HCT116 (cell line): Measurements from ENCODE around the gene EFEMP2. TPM values are rescaled to one million over a fixed set of nuclear protein-coding genes. Genes with fewer than 3 reads are reported as not detected.

Experiments used
- ATAC-seq: fragments of 200-7000 bp; cut with Tn5 transposase; 2 replicates; pipeline ENCODE4 v1.9.1; 2020; ENCODE audit warnings: mild to moderate bottlenecking, moderate library complexity
- BruUV-seq: library from RNA; stranded (reverse); fragments of 400-500 nt; replicated peaks from 2 replicates; lab custom pipeline; 2021; lab: Mats Ljungman, UMichigan
- CTCF ChIA-PET: fragments of 300-600 bp; sonication (Branson Sonifier 250); formaldehyde crosslinking; loops from one replicate; lab custom pipeline; 2021; ENCODE audit warnings: antibody characterized with exemption; lab: Charles Lee
- POLR2A ChIA-PET: fragments of 300-600, 350-600 bp; sonication (Branson Sonifier 250); formaldehyde crosslinking; loops from one replicate; lab custom pipeline; 2021; ENCODE audit warnings: antibody characterized with exemption; lab: Charles Lee
- RAD21 ChIA-PET, 2 experiments: fragments of 300-600 bp; sonication (Branson Sonifier 250); formaldehyde crosslinking; loops; one replicate each; lab custom pipeline; 2023; ENCODE audit warnings: low total read pairs in 2 of 2; ENCODE audit not compliant: uncharacterized antibody in 2 of 2, unreplicated experiment in 2 of 2, low non-redundant PET in 1 of 2; lab: Charles Lee
- DNase-seq: peaks from one replicate; pipeline ENCODE4 v3.0.0-alpha.2; 2010; ENCODE audit warnings: low read depth, low spot score
- H2AFZ ChIP-seq: fragments of 200-600 bp; shearing (Covaris generic), sonication (generic); 2 replicates; pipeline ENCODE4 v1.6.1; 2017; ENCODE audit warnings: low read depth, mixed run types, mixed read lengths, antibody characterized with exemption, low read length; ENCODE audit not compliant: poor library complexity, severe bottlenecking
- H3K27ac ChIP-seq: 2 replicates; pipeline ENCODE4 v1.5.1; 2012; ENCODE audit warnings: low read depth, low read length
- H3K27me3 ChIP-seq: fragments of 200-600 bp; sonication (generic); 2 replicates; pipeline ENCODE4 v1.6.1; 2016; ENCODE audit warnings: mixed run types, low read length, mixed read lengths; ENCODE audit not compliant: insufficient read depth
- H3K36me3 ChIP-seq, 2 experiments: fragments of 200-500 bp in 1 of 2; fragments of 200-600 bp in 1 of 2; sonication (Bioruptor generic) in 1 of 2; sonication (generic) in 1 of 2; 2 replicates each; pipeline versions ENCODE4 v1.5.1 to v1.6.1; 2014 to 2016; ENCODE audit warnings: low read length in 2 of 2, inconsistent platforms in 1 of 2, mixed read lengths in 1 of 2, mixed run types in 1 of 2; ENCODE audit not compliant: insufficient read depth in 2 of 2, control insufficient read depth in 1 of 2
- H3K4me1 ChIP-seq, 2 experiments: fragments of 200-600 bp in 1 of 2; sonication (generic) in 1 of 2; 2 replicates each; pipeline versions ENCODE4 v1.5.1 to v1.6.1; 2012 to 2017; ENCODE audit warnings: low read length in 2 of 2, inconsistent platforms in 1 of 2, mild to moderate bottlenecking in 1 of 2, mixed read lengths in 1 of 2, mixed run types in 1 of 2, moderate library complexity in 1 of 2; ENCODE audit not compliant: insufficient read depth in 2 of 2, control insufficient read depth in 1 of 2
- H3K4me2 ChIP-seq: fragments of 200-600 bp; sonication (generic); 2 replicates; pipeline ENCODE4 v1.6.1; 2017; ENCODE audit warnings: mixed run types, low read length, mixed read lengths
- H3K4me3 ChIP-seq, 2 experiments: fragments of 200-600 bp in 1 of 2; sonication (generic) in 1 of 2; replicated peaks in 1 of 2; 2 replicates each; pipeline ENCODE4 v1.5.1; 2011 to 2016; ENCODE audit warnings: low read length in 2 of 2, control low read depth in 1 of 2, low read depth in 1 of 2, mild to moderate bottlenecking in 1 of 2, mixed read lengths in 1 of 2, mixed run types in 1 of 2
- H3K79me2 ChIP-seq: fragments of 200-600 bp; sonication (generic); 2 replicates; pipeline ENCODE4 v1.6.1; 2017; ENCODE audit warnings: mild to moderate bottlenecking, mixed run types, low read length, moderate library complexity, mixed read lengths; ENCODE audit not compliant: insufficient read depth
- H3K9ac ChIP-seq: fragments of 200-600 bp; sonication (generic); 2 replicates; pipeline ENCODE4 v1.6.1; 2016; ENCODE audit warnings: low read length, mixed read lengths
- H3K9me2 ChIP-seq: fragments of 200-600 bp; sonication (generic), shearing (Covaris generic); 2 replicates; pipeline ENCODE4 v1.6.1; 2017; ENCODE audit warnings: mixed run types, mild to moderate bottlenecking, moderate library complexity; ENCODE audit not compliant: insufficient read depth
- H3K9me3 ChIP-seq, 2 experiments: fragments of 200-500 bp in 1 of 2; fragments of 200-600 bp in 1 of 2; sonication (Bioruptor generic) in 1 of 2; sonication (generic) in 1 of 2; 2 replicates each; pipeline ENCODE4 v1.6.1; 2014 to 2017; ENCODE audit warnings: low read length in 2 of 2, mixed read lengths in 2 of 2, inconsistent platforms in 1 of 2, low read depth in 1 of 2, mild to moderate bottlenecking in 1 of 2, mixed run types in 1 of 2, moderate library complexity in 1 of 2; ENCODE audit not compliant: control insufficient read depth in 1 of 2, insufficient read depth in 1 of 2
- H4K20me1 ChIP-seq: fragments of 200-600 bp; sonication (generic), shearing (Covaris generic); 2 replicates; pipeline ENCODE4 v1.6.1; 2017; ENCODE audit warnings: mixed run types, mild to moderate bottlenecking, moderate library complexity; ENCODE audit not compliant: insufficient read depth
- CBX3 ChIP-seq: IDR thresholded peaks from 2 replicates; pipeline ENCODE4 v1.6.1; 2012; ENCODE audit warnings: low read depth
- EGR1 ChIP-seq: IDR thresholded peaks from 2 replicates; pipeline ENCODE4 v1.6.1; 2012; ENCODE audit warnings: low read depth
- ELF1 ChIP-seq: IDR thresholded peaks from 2 replicates; pipeline ENCODE4 v1.6.1; 2012; ENCODE audit warnings: low read depth, borderline replicate concordance
- EZH2 ChIP-seq: fragments of 200-600 bp; sonication (generic); IDR thresholded peaks from 2 replicates; pipeline ENCODE4 v1.6.1; 2017; ENCODE audit warnings: antibody characterized with exemption, mixed run types
- EZH2phosphoT487 ChIP-seq: fragments of 200-600 bp; IDR thresholded peaks from 2 replicates; pipeline ENCODE4 v1.6.1; 2018; ENCODE audit warnings: antibody characterized with exemption, borderline replicate concordance
- JUND ChIP-seq: IDR thresholded peaks from 2 replicates; pipeline ENCODE4 v1.6.1; 2012
- POLR2A ChIP-seq: IDR thresholded peaks from 2 replicates; pipeline ENCODE4 v1.7.0; 2011; ENCODE audit warnings: borderline replicate concordance; ENCODE audit not compliant: insufficient read depth, insufficient read length; ENCODE audit errors: extremely low read depth
- POLR2AphosphoS5 ChIP-seq: IDR thresholded peaks from 2 replicates; pipeline ENCODE4 v1.6.1; 2011; ENCODE audit warnings: mild to moderate bottlenecking, low read depth, low read length, moderate library complexity
- RAD21 ChIP-seq: IDR thresholded peaks from 2 replicates; pipeline ENCODE4 v1.6.1; 2012; ENCODE audit warnings: low read depth, mild to moderate bottlenecking
- SIN3A ChIP-seq: IDR thresholded peaks from 2 replicates; pipeline ENCODE4 v1.6.1; 2012; ENCODE audit warnings: low read depth
- ZFX ChIP-seq: fragments of 450-650 bp; IDR thresholded peaks from 2 replicates; pipeline ENCODE4 v1.6.1; 2017
- intact Hi-C: fragments of 100-400 bp; cut with micrococcal nuclease; formaldehyde crosslinking; loops from 2 replicates; pipeline ENCODE4 v1.10.0; 2022
- total RNA-seq: library from RNA; stranded (reverse); gene quantifications from one replicate; pipeline ENCODE4 v1.2.1, GENCODE V29; 2021; ENCODE audit not compliant: unreplicated experiment
- TF ChIP-seq, protein P1 (sequence below): IDR thresholded peaks from 2 replicates; pipeline ENCODE4 v1.6.1; 2011; ENCODE audit warnings: mild to moderate bottlenecking, low read length, moderate library complexity; ENCODE audit not compliant: insufficient replicate concordance; ENCODE audit errors: extremely low read depth

EFEMP2 gene
- total RNA-seq, 1 experiment from 2014 or later: 8.4 TPM

DNA sequence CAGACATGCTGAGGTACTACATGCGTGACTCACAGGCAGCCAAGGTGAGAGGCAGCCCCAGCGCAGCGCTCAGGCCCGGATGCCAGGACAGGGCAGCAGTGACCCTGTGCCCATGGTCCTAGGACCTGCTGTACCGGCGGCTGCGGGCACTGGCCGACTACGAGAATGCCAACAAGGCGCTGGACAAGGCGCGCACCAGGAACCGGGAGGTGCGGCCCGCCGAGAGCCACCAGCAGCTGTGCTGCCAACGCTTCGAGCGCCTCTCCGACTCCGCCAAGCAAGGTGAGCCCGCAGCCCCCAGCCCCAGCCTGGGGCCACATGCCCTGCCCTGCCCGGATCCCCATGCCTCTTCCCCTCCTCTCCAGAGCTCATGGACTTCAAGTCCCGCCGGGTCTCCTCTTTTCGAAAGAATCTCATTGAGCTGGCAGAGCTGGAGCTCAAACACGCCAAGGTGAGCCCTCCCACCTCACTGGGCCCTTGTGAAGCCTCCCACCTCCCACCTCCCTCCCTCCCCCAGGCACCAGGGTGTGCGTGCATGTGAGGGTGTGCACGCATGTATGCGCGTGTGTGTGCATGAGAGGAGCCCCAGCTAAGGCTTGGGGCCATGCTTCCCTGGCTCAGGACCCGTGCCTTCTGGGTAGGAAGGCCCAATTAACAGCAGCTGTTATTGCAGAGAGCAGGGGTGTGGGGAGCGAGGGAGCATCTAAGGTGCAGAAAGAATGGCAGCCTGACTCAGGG lies 19.9 kb downstream of the EFEMP2 start:
- peaks cover 31 to 56% of the 10 kb centered on the region in 2 experiments for H3K36me3 ChIP-seq
- no peaks in the 10 kb centered on the region; a peak in 1 of 4 replicates for H3K9me3 ChIP-seq
- RAD21 ChIA-PET: no interaction called here
- H4K20me1 ChIP-seq: peaks cover 15% of the 10 kb centered on the region; the same call in 1 of the 2 replicates
- TF ChIP-seq EZH2 (no peak), ELF1 (no peak), ZFX (no peak), CBX3 (no peak), EGR1 (no peak), POLR2AphosphoS5 (no peak), RAD21 (no peak), POLR2A (no peak), EZH2phosphoT487 (no peak), JUND (no peak), SIN3A (no peak)
- TF ChIP-seq, protein P1, sequence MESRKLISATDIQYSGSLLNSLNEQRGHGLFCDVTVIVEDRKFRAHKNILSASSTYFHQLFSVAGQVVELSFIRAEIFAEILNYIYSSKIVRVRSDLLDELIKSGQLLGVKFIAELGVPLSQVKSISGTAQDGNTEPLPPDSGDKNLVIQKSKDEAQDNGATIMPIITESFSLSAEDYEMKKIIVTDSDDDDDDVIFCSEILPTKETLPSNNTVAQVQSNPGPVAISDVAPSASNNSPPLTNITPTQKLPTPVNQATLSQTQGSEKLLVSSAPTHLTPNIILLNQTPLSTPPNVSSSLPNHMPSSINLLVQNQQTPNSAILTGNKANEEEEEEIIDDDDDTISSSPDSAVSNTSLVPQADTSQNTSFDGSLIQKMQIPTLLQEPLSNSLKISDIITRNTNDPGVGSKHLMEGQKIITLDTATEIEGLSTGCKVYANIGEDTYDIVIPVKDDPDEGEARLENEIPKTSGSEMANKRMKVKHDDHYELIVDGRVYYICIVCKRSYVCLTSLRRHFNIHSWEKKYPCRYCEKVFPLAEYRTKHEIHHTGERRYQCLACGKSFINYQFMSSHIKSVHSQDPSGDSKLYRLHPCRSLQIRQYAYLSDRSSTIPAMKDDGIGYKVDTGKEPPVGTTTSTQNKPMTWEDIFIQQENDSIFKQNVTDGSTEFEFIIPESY: no peak
- TF ChIP-seq, all 23 proteins: peak for 0
- no peak overlapping the region for H3K9ac ChIP-seq
- intact Hi-C loops: no loop called here
- ATAC-seq (no peak), DNase-seq (no peak)
- H3K4me3 ChIP-seq: no peak overlapping the region
- H3K4me2 ChIP-seq: no peak overlapping the region
- no peak overlapping the region for H2AFZ ChIP-seq
- no TSS peak for BruUV-seq
- H3K9me2 ChIP-seq: no peaks in the 10 kb centered on the region
- peaks cover 7 to 14% of the 10 kb centered on the region in 2 experiments; a peak in 3 of 4 replicates for H3K4me1 ChIP-seq
- H3K27ac ChIP-seq: no peak overlapping the region
- peaks cover 39% of the 10 kb centered on the region for H3K79me2 ChIP-seq
- ChIA-PET CTCF (no interaction called here), POLR2A (interaction anchor here (0.7 to 1.7 kb wide), 4 partner anchors 7 to 140 kb away, joined by 3 to 8 read pairs (median 5); partner anchors contain the start of genes FIBP, KAT5 and MUS81)
- no peaks in the 10 kb centered on the region for H3K27me3 ChIP-seq
